ENCODE results near the gene HTR7.
A peak's percentile ranks its signal among the peaks of the same experiment; 100 is the strongest.

The HTR7 gene

DNA sequence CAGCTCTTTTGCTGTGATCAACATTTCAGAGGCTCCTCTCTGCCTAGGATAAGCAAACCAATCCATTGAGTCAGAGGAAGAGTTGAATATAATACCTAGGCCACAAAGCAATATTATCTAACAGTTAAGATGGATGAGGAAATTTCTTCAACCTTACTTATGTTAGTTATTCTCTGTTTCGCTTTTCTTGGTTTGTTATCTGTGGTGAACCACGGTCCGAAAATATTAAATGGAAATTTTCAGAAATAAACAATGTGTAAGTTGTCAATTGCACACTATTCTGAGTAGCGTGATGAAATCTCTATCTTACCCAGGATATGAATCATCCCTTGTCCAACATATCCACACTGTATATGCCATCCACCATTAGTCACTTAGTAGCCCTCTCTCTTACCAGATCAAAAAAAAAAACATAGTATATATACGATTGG, 1.5 kb upstream of the HTR7 start:
- no peak for TF ChIP-seq CTCF (IDR thresholded peaks at IDR 0.05; ENCODE audit: low read length, missing control alignments)
- peak overlapping the region; percentile 2 for H3K4me3 ChIP-seq (replicated peaks; ENCODE audit: low read depth, low read length)
- DNase-seq (ENCODE audit: low read depth): peak; percentile 82

DNA sequence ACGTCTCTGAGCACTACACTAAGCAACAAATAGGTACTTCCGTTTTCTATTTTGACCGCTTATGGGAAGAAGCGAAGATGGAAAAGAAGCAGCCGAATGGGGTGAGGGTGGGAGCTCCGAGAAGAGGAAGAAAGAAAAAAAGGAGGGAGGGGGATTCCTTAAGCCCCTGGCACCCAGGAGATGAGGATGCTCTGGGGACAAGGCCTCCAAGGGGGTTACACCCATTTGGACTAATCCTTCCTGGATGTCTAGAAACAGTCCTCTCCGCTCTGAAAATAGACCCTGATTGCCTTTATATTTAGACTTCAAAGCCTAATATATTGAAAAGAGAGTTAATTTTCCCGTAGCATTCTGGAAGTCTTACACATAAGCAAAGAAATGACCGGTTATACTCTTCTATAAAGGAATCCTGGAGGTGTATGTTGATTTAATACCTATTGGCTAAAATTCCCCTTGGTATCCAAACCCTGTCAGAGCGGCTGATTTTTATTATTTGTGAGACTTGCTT, 676 bp upstream of the HTR7 start:
- TF ChIP-seq CTCF (IDR thresholded peaks at IDR 0.05; ENCODE audit: low read length, missing control alignments): no peak

DNA sequence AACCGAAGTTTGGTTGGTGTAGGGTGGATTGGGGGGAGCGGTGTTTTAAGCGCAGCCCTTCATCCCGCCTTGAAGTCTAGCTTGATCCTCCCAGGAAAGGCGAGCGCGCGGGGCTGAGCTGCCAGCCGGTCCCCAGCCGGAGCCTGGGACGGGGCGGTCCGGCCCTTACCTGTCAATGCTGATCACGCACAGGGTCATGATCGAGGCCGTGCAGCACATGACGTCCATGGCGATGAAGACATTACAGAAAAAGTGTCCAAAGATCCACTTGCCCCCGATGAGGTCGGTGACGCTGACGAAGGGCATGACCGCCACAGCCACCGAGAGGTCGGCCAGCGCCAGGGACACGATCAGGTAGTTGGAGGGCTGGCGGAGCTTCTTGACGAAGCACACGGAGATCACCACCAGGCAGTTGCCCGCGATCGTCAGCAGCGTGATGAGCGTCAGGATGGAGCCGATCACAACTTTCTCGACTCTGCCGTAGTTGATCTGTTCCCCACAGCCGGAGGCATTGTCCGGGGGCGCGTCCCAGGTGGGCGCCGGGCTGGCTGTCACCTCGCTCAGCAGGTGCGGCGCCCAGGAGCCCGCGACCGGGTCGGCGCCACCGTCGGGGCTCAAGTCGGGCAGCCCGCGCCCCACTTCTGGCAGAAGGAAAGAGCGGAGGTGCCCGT, 740 bp downstream of the HTR7 start:
- TF ChIP-seq CTCF (IDR thresholded peaks at IDR 0.05; ENCODE audit: low read length, missing control alignments): no peak
- peak overlapping the region; percentile 57 for H3K4me3 ChIP-seq (replicated peaks; ENCODE audit: low read depth, low read length)
- no peak for DNase-seq (ENCODE audit: low read depth)

More for the DNA sequence above, 676 bp upstream of the HTR7 start:
- DNase-seq (ENCODE audit: low read depth): no peak
- peak overlapping the region; percentile 57 for H3K4me3 ChIP-seq (replicated peaks; ENCODE audit: low read depth, low read length)

DNA sequence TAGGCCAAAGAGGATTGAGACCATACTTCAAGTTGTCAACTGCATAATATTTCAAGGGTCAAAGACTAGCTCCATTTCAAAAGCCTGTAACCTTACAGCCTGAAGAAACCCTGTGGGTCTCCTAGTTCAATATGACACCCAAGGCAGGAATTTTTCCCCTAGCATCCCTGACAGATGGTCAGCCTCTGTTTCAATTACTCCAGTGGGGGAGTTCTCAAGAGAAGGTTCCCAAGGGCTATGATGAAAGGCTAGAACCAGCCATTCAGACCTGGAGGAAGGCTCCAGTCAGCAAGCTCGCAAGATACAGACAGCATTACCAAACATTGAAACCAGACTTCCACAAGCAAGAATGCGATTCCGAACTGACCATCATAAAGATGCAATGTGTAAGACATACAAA, 1.6 kb downstream of the HTR7 start:
- no peak overlapping the region for H3K4me3 ChIP-seq (replicated peaks; ENCODE audit: low read depth, low read length)
- DNase-seq (ENCODE audit: low read depth): no peak
- no peak for TF ChIP-seq CTCF (IDR thresholded peaks at IDR 0.05; ENCODE audit: low read length, missing control alignments)

DNA sequence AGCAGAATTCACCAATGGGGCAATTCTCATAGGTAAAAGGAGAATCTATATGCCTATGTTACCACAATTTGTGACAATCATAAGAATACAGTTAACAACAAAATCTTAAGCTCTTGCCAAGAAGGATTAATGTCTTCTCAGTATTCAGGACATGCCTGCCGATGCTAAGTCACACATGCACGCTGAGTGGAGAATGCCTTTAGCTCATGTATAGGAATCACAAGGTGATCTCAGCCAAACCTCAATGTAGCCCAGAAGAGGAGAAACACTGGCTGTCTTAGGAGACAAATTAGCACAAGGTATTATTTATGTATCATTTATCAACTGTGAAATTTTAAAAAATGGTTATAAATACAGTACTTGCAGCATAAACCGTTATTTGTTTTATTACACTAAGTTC, 2.7 kb downstream of the HTR7 start:
- no peak overlapping the region for H3K4me3 ChIP-seq (replicated peaks; ENCODE audit: low read depth, low read length)
- no peak for TF ChIP-seq CTCF (IDR thresholded peaks at IDR 0.05; ENCODE audit: low read length, missing control alignments)
- DNase-seq (ENCODE audit: low read depth): no peak

GRCh38 chr10:90849956-90850749, 7.7 kb downstream of the HTR7 start:
- TF ChIP-seq CTCF (IDR thresholded peaks at IDR 0.05; ENCODE audit: low read length, missing control alignments): no peak
- no peak overlapping the region for H3K4me3 ChIP-seq (replicated peaks; ENCODE audit: low read depth, low read length)
- peak; percentile 32 for DNase-seq (ENCODE audit: low read depth)

Measured in fibroblast of pulmonary artery (primary cell).